Suppressor macrophage treated with lipopolysaccharide for 1 hour (primary cell): ENCODE results near the gene PGD.
A peak's percentile ranks its signal among the peaks of the same experiment; 100 is the strongest.
"Not testable (repeated sequence)": the region's sequence is repeated elsewhere in the genome, so short reads cannot be mapped to it uniquely, and the experiment has no call there.

Experiments used
- DNase-seq, 3 donors: peaks; one replicate each; pipeline ENCODE4 v3.0.0-alpha.2; 2020 to 2022

The PGD gene

GRCh38 chr1:10399444-10399941 lies 629 bp downstream of the PGD start:
- peak; percentile 83 to 90 (median 86) for DNase-seq

GRCh38 chr1:10400013-10400412 lies 1.1 kb downstream of the PGD start:
- DNase-seq, result peak in 1 of 3 donors; percentile 24

GRCh38 chr1:10401281-10401680 lies 2.4 kb downstream of the PGD start:
- DNase-seq, result no peak

- peak in 1 of 3 donors; percentile 33 for DNase-seq
Observed at GRCh38 chr1:10402729-10403274, 3.9 kb downstream of the PGD start.

- no peak for DNase-seq
Observed at GRCh38 chr1:10407201-10407600, 8.3 kb downstream of the PGD start.

- DNase-seq, result peak; percentile 90 to 96 (median 91)
Observed at GRCh38 chr1:10415211-10415930, 16.5 kb downstream of the PGD start.

- not testable (repeated sequence) for DNase-seq
Observed at GRCh38 chr1:10415967-10416366, 17.1 kb downstream of the PGD start.

- not testable (repeated sequence) for DNase-seq
Observed at GRCh38 chr1:10418741-10419140, 19.9 kb downstream of the PGD start.

GRCh38 chr1:10419351-10419750 lies 20.5 kb downstream of the PGD start:
- DNase-seq, result no peak

- no peak for DNase-seq
Observed at GRCh38 chr1:10421637-10422036, 22.8 kb downstream of the PGD start.

GRCh38 chr1:10424034-10424433 lies 25.2 kb downstream of the PGD start:
- no peak for DNase-seq

- no peak for DNase-seq
Observed at GRCh38 chr1:10424651-10425050, 25.8 kb downstream of the PGD start.

- DNase-seq, result not testable (repeated sequence)
Observed at GRCh38 chr1:10425826-10426534, 27.1 kb downstream of the PGD start.

GRCh38 chr1:10426535-10426848 lies 27.6 kb downstream of the PGD start:
- not testable (repeated sequence) for DNase-seq

GRCh38 chr1:10428984-10429383 lies 30.1 kb downstream of the PGD start:
- DNase-seq, result no peak

- peak; percentile 59 to 74 (median 73) for DNase-seq
Observed at GRCh38 chr1:10429868-10430215, 31.0 kb downstream of the PGD start.

GRCh38 chr1:10430216-10431069 lies 31.6 kb downstream of the PGD start, which contains the start of gene CENPS:
CENPS (plus strand) TSS chr1:10430433; CDS start chr1:10430518, 85 bp downstream.
- peak; percentile 92 to 98 (median 95) for DNase-seq

GRCh38 chr1:10431070-10431730 lies 32.3 kb downstream of the PGD start:
- peak; percentile 21 to 30 (median 25) for DNase-seq

GRCh38 chr1:10432910-10433700 lies 34.2 kb downstream of the PGD start:
- DNase-seq, result no peak

GRCh38 chr1:10433790-10434189 lies 34.9 kb downstream of the PGD start:
- DNase-seq, result no peak

GRCh38 chr1:10434590-10434989 lies 35.7 kb downstream of the PGD start:
- DNase-seq, result no peak

GRCh38 chr1:10437052-10437451 lies 38.2 kb downstream of the PGD start:
- DNase-seq, result no peak
